SK-N-SH (cell line): ENCODE data around the gene PLIN4. TPM values are rescaled to one million over a fixed set of nuclear protein-coding genes. Genes with fewer than 3 reads are reported as not detected.

Experiments
- CTCF ChIA-PET: fragments of 300-600, 350-600 bp; formaldehyde crosslinking; extraction: SDS; loops from one replicate; lab custom pipeline; 2021; lab: Yijun Ruan, JAX
- POLR2A ChIA-PET: fragments of 350-600 bp; sonication (Branson Sonifier 250); formaldehyde crosslinking; extraction: SDS; loops from one replicate; lab custom pipeline; 2020; ENCODE audit warnings: antibody characterized with exemption, inconsistent platforms; lab: Yijun Ruan, JAX
- DNase-seq: peaks from one replicate; pipeline ENCODE4 v3.0.0; 2012
- H2AFZ ChIP-seq: fragments of 200-600 bp; sonication (generic); 2 replicates; pipeline ENCODE4 v1.8.1; 2016; ENCODE audit warnings: antibody characterized with exemption, mild to moderate bottlenecking, low read depth
- H3F3A ChIP-seq: fragments of 200-600 bp; sonication (generic); replicated peaks from 2 replicates; pipeline ENCODE3; 2016; ENCODE audit warnings: antibody characterized with exemption, mild to moderate bottlenecking; ENCODE audit not compliant: insufficient read depth
- H3K27ac ChIP-seq, 2 experiments: fragments of 200-500 bp in 1 of 2; fragments of 200-600 bp in 1 of 2; sonication (Bioruptor generic) in 1 of 2; sonication (generic), shearing (Covaris generic) in 1 of 2; 2 replicates each; pipeline versions ENCODE4 v1.5.1 to v1.6.1; 2014 to 2016; ENCODE audit warnings: low read depth in 2 of 2, inconsistent platforms in 1 of 2, low read length in 1 of 2, mild to moderate bottlenecking in 1 of 2, mixed read lengths in 1 of 2
- H3K27me3 ChIP-seq: fragments of 200-600 bp; sonication (generic), shearing (Covaris generic); 2 replicates; pipeline ENCODE4 v1.6.1; 2016; ENCODE audit warnings: mixed run types; ENCODE audit not compliant: insufficient read depth
- H3K36me3 ChIP-seq, 2 experiments: fragments of 200-500 bp in 1 of 2; fragments of 200-600 bp in 1 of 2; sonication (Bioruptor generic) in 1 of 2; sonication (generic) in 1 of 2; replicated peaks in 1 of 2; 2 replicates each; pipeline versions ENCODE3 to v1.5.1; 2014 to 2016; ENCODE audit warnings: low read length in 1 of 2, mild to moderate bottlenecking in 1 of 2; ENCODE audit not compliant: insufficient read depth in 2 of 2, control insufficient read depth in 1 of 2
- H3K4me1 ChIP-seq, 2 experiments: fragments of 200-500 bp in 1 of 2; fragments of 200-600 bp in 1 of 2; sonication (Bioruptor generic) in 1 of 2; sonication (generic), shearing (Covaris generic) in 1 of 2; 2 replicates each; pipeline versions ENCODE4 v1.5.1 to v1.6.1; 2014 to 2016; ENCODE audit warnings: low read depth in 1 of 2, low read length in 1 of 2, mixed run types in 1 of 2; ENCODE audit not compliant: insufficient read depth in 2 of 2, control insufficient read depth in 1 of 2
- H3K4me2 ChIP-seq: fragments of 200-600 bp; sonication (generic), shearing (Covaris generic); 2 replicates; pipeline ENCODE4 v1.6.1; 2017; ENCODE audit warnings: mixed run types
- H3K4me3 ChIP-seq, 2 experiments: fragments of 200-500 bp in 1 of 2; fragments of 200-600 bp in 1 of 2; sonication (Bioruptor generic) in 1 of 2; sonication (generic), shearing (Covaris generic) in 1 of 2; 2 replicates each; pipeline versions ENCODE4 v1.5.1 to v1.8.1; 2014 to 2016; ENCODE audit warnings: low read depth in 2 of 2, inconsistent platforms in 1 of 2, low read length in 1 of 2, mild to moderate bottlenecking in 1 of 2, mixed read lengths in 1 of 2, moderate library complexity in 1 of 2
- H3K79me2 ChIP-seq: fragments of 200-600 bp; sonication (generic); 2 replicates; pipeline ENCODE4 v1.8.1; 2017; ENCODE audit warnings: mild to moderate bottlenecking; ENCODE audit not compliant: insufficient read depth
- H3K9ac ChIP-seq: fragments of 200-600 bp; sonication (generic); 2 replicates; pipeline ENCODE4 v1.6.1; 2017; ENCODE audit warnings: mixed run types
- H3K9me2 ChIP-seq: fragments of 200-600 bp; sonication (generic); 2 replicates; pipeline ENCODE4 v1.6.1; 2017; ENCODE audit warnings: mixed run types
- H3K9me3 ChIP-seq: fragments of 200-600 bp; sonication (generic); 2 replicates; pipeline ENCODE4 v1.6.1; 2017; ENCODE audit warnings: mixed run types, mild to moderate bottlenecking, moderate library complexity
- H4K20me1 ChIP-seq: fragments of 200-600 bp; sonication (generic); 2 replicates; pipeline ENCODE4 v1.6.1; 2017; ENCODE audit warnings: mild to moderate bottlenecking, mixed run types; ENCODE audit not compliant: insufficient read depth
- CHD2 ChIP-seq: fragments of 150-350 bp; IDR thresholded peaks from 2 replicates; pipeline ENCODE4 v1.6.1; 2018; ENCODE audit warnings: low read length; ENCODE audit not compliant: partially characterized antibody
- CTCF ChIP-seq: fragments of 200-600 bp; sonication (generic); IDR thresholded peaks from 2 replicates; pipeline ENCODE4 v1.6.1; 2017; ENCODE audit warnings: antibody characterized with exemption, mild to moderate bottlenecking, moderate library complexity
- FOSL2 ChIP-seq: IDR thresholded peaks from 2 replicates; pipeline ENCODE4 v1.4.0; 2012; ENCODE audit warnings: low read depth, mild to moderate bottlenecking, moderate library complexity, borderline replicate concordance
- FOXM1 ChIP-seq: IDR thresholded peaks from 2 replicates; pipeline ENCODE4 v1.4.0; 2012; ENCODE audit warnings: low read depth, mild to moderate bottlenecking
- GATA2 ChIP-seq: sonication (generic); formaldehyde crosslinking; IDR thresholded peaks from 2 replicates; pipeline ENCODE4 v1.5.0; 2020; ENCODE audit warnings: mild to moderate bottlenecking, missing genetic modification reagents
- MEF2A ChIP-seq: IDR thresholded peaks from 2 replicates; pipeline ENCODE4 v1.4.0; 2012; ENCODE audit warnings: low read depth, borderline replicate concordance
- MXI1 ChIP-seq: IDR thresholded peaks from 2 replicates; pipeline ENCODE4 v1.6.1; 2012; ENCODE audit warnings: mild to moderate bottlenecking, low read depth, low read length, improper control_type of control experiment
- RAD21 ChIP-seq: IDR thresholded peaks from 2 replicates; pipeline ENCODE4 v1.6.1; 2012; ENCODE audit warnings: mild to moderate bottlenecking, low read length
- RCOR1 ChIP-seq: fragments of 150-350 bp; IDR thresholded peaks from 2 replicates; pipeline ENCODE4 v1.6.1; 2017; ENCODE audit warnings: antibody characterized with exemption, low read length
- RFX5 ChIP-seq: IDR thresholded peaks from 2 replicates; pipeline ENCODE4 v1.6.1; 2012; ENCODE audit warnings: mild to moderate bottlenecking, improper control_type of control experiment, low read length
- RXRA ChIP-seq: IDR thresholded peaks from 2 replicates; pipeline ENCODE4 v1.4.0; 2012; ENCODE audit warnings: low read depth, mild to moderate bottlenecking, borderline replicate concordance
- SMC3 ChIP-seq: IDR thresholded peaks from 2 replicates; pipeline ENCODE4 v1.6.1; 2012; ENCODE audit warnings: low read depth, low read length, improper control_type of control experiment
- TAF1 ChIP-seq: IDR thresholded peaks from 2 replicates; pipeline ENCODE4 v1.6.1; 2012; ENCODE audit warnings: low read depth, mild to moderate bottlenecking, low read length, moderate library complexity, borderline replicate concordance
- TCF12 ChIP-seq: IDR thresholded peaks from 2 replicates; pipeline ENCODE4 v1.4.0; 2012
- YY1 ChIP-seq: IDR thresholded peaks from 2 replicates; pipeline ENCODE4 v1.4.0; 2012; ENCODE audit warnings: low read depth, mild to moderate bottlenecking
- ZBTB33 ChIP-seq: IDR thresholded peaks from 2 replicates; pipeline ENCODE4 v1.4.0; 2012; ENCODE audit warnings: low read depth, borderline replicate concordance
- WGBS: methylation state at CpG from one replicate; pipeline ENCODE4 v1.1.6; 2017; ENCODE audit warnings: low lambda C conversion rate; 5-methylcytosine and 5-hydroxymethylcytosine counted together
- polyA plus RNA-seq, 3 experiments: library from polyadenylated mRNA; depleted of rRNA; stranded (reverse); fragments of >200 nt; gene quantifications; 2 replicates each; pipeline ENCODE4 v1.2.3, GENCODE V29; 2012
- TF ChIP-seq, protein P1 (sequence below): IDR thresholded peaks from 2 replicates; pipeline ENCODE4 v1.4.0; 2012; ENCODE audit warnings: low read depth, borderline replicate concordance
- TF ChIP-seq, protein P2 (sequence below): IDR thresholded peaks from 2 replicates; pipeline ENCODE4 v1.6.1; 2012; ENCODE audit warnings: mild to moderate bottlenecking, low read depth, low read length, moderate library complexity
- TF ChIP-seq, protein P3 (sequence below): fragments of 150-350 bp; IDR thresholded peaks from 2 replicates; pipeline ENCODE4 v1.6.1; 2017; ENCODE audit warnings: antibody characterized with exemption, low read length, low read depth, borderline replicate concordance

Gene PLIN4
- polyA plus RNA-seq, 1 of the 3 experiments (the other 2 are of a cell fraction) = 0.07 TPM

GRCh38 chr19:4521888-4522242, 3.6 kb upstream of the PLIN4 start:
- no peaks in the 10 kb centered on the region for H4K20me1 ChIP-seq
- TF ChIP-seq, protein P1, sequence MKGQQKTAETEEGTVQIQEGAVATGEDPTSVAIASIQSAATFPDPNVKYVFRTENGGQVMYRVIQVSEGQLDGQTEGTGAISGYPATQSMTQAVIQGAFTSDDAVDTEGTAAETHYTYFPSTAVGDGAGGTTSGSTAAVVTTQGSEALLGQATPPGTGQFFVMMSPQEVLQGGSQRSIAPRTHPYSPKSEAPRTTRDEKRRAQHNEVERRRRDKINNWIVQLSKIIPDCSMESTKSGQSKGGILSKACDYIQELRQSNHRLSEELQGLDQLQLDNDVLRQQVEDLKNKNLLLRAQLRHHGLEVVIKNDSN = no peak
- TF ChIP-seq YY1 (no peak), FOXM1 (no peak), MEF2A (no peak), RFX5 (no peak), ZBTB33 (no peak), MXI1 (no peak), TAF1 (no peak), CHD2 (no peak), RCOR1 (no peak), SMC3 (no peak), RXRA (no peak), GATA2 (no peak), CTCF (no peak), RAD21 (no peak), TCF12 (no peak), FOSL2 (no peak)
- TF ChIP-seq, protein P2, sequence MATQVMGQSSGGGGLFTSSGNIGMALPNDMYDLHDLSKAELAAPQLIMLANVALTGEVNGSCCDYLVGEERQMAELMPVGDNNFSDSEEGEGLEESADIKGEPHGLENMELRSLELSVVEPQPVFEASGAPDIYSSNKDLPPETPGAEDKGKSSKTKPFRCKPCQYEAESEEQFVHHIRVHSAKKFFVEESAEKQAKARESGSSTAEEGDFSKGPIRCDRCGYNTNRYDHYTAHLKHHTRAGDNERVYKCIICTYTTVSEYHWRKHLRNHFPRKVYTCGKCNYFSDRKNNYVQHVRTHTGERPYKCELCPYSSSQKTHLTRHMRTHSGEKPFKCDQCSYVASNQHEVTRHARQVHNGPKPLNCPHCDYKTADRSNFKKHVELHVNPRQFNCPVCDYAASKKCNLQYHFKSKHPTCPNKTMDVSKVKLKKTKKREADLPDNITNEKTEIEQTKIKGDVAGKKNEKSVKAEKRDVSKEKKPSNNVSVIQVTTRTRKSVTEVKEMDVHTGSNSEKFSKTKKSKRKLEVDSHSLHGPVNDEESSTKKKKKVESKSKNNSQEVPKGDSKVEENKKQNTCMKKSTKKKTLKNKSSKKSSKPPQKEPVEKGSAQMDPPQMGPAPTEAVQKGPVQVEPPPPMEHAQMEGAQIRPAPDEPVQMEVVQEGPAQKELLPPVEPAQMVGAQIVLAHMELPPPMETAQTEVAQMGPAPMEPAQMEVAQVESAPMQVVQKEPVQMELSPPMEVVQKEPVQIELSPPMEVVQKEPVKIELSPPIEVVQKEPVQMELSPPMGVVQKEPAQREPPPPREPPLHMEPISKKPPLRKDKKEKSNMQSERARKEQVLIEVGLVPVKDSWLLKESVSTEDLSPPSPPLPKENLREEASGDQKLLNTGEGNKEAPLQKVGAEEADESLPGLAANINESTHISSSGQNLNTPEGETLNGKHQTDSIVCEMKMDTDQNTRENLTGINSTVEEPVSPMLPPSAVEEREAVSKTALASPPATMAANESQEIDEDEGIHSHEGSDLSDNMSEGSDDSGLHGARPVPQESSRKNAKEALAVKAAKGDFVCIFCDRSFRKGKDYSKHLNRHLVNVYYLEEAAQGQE = no peak
- TF ChIP-seq, protein P3, sequence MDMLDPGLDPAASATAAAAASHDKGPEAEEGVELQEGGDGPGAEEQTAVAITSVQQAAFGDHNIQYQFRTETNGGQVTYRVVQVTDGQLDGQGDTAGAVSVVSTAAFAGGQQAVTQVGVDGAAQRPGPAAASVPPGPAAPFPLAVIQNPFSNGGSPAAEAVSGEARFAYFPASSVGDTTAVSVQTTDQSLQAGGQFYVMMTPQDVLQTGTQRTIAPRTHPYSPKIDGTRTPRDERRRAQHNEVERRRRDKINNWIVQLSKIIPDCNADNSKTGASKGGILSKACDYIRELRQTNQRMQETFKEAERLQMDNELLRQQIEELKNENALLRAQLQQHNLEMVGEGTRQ = no peak
- TF ChIP-seq, all 33 proteins: peak for 0
- ChIA-PET CTCF (interaction anchor here (0.6 to 7.2 kb wide), 5 partner anchors 13 to 114 kb away, joined by 3 to 78 read pairs (median 3); partner anchors contain the start of gene PLIN5), POLR2A (no interaction called here)
- no peaks in the 10 kb centered on the region for H3K9me3 ChIP-seq
- no peak overlapping the region for H3K9ac ChIP-seq
- peaks cover 0 to 3% of the 10 kb centered on the region in 2 experiments; a peak in 1 of 4 replicates for H3K4me1 ChIP-seq
- H2AFZ ChIP-seq = no peak overlapping the region
- no peaks in the 10 kb centered on the region for H3F3A ChIP-seq
- no peak overlapping the region for H3K27ac ChIP-seq
- no peaks in the 10 kb centered on the region for H3K27me3 ChIP-seq
- no peak overlapping the region for H3K4me2 ChIP-seq
- H3K79me2 ChIP-seq = no peaks in the 10 kb centered on the region
- H3K36me3 ChIP-seq = no peaks in the 10 kb centered on the region
- H3K4me3 ChIP-seq = no peak overlapping the region
- 62% methylated on average over 5 of the region's 5 CpGs for WGBS
- no peaks in the 10 kb centered on the region for H3K9me2 ChIP-seq
- no peak for DNase-seq
